ENCODE data around the gene GTF2H2.
"Not testable (repeated sequence)": the region's sequence is repeated elsewhere in the genome, so short reads cannot be mapped to it uniquely, and the experiment has no call there.

Gene GTF2H2

DNA sequence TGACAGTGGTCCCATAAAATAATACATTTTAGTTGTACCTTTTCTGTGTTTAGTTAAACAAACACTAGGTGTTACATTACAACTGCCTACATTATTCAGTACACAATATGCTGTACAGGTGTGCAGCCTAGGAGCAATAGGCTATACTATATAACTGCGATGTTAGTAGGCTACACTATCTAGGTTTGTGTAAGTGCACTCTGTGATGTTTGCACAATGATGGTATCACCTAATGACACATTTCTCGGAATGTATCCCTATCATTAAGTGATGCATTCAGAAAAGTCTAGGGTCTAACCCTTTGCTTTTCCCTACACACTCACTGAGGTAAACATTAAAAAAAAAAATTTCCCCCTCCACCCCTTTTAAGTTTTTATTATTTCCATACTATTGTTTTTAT lies 22.7 kb downstream of the GTF2H2 start:
- not testable (repeated sequence) for H3K4me3 Mint-ChIP-seq; H3K27ac Mint-ChIP-seq (ENCODE audit: low read depth); H3K4me1 Mint-ChIP-seq; ATAC-seq (replicated peaks; ENCODE audit: extremely low read depth, poor library complexity, severe bottlenecking); H3K9me3 Mint-ChIP-seq; H3K27me3 Mint-ChIP-seq; H3K36me3 Mint-ChIP-seq (ENCODE audit: insufficient read depth); DNase-seq (ENCODE audit: low spot score in 2 of 2)

DNA sequence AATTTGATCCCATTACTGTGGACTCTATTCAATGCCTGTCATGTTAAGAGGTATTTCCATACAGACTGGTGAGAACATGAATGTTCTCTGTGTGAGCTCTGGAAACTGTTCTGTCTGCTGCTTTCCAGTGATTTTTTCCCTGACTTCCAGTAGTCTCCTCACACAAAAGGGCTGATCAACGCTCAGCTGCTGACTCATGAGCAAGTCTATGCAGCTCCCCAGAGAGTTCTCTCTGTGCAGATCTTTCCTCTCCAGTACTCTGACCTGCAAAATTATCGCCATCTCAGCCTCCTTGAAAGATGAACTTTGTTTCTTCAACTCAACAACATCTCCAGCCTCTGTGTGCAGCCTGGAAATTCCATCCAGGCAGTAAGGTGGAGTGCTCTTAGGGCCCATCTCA lies 23.3 kb downstream of the GTF2H2 start:
- not testable (repeated sequence) for H3K36me3 Mint-ChIP-seq (ENCODE audit: insufficient read depth); ATAC-seq (replicated peaks; ENCODE audit: extremely low read depth, poor library complexity, severe bottlenecking); H3K4me3 Mint-ChIP-seq; H3K27ac Mint-ChIP-seq (ENCODE audit: low read depth); H3K9me3 Mint-ChIP-seq; DNase-seq (ENCODE audit: low spot score in 2 of 2); H3K27me3 Mint-ChIP-seq; H3K4me1 Mint-ChIP-seq

DNA sequence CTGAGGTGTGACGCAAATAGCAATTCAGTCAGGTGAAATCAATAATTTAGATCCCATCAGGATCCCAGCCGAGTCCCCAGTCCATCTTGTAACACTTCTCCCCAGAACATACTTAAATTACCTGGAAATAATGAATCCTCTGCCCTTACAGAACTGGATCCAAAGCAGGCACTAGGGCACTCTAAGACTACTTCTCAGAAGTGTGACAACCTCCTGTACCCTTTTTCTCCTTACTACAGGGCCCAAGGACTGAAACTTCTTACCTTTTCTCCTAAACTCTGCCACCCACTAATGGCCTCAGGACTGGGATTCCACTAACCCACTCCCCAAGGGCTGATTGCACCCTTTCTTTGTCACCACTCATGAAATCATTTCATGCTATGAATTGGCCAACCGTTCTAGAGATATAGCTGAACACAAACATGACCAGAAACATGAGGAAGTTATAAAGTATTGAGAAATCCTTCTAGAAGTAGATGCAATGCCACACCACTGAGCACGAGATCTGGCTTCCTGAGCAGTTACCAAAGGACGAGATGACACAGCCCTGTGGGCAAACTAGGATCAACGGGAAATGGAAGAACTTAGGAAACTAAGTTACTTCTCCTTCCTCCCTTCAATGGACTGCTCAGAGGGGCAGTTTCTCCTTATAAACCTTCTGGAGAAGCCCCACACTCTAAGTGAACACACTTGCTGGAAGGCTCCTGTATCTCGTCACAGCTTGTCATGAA lies 36.3 kb downstream of the GTF2H2 start:
- not testable (repeated sequence) for H3K4me1 Mint-ChIP-seq; H3K27ac Mint-ChIP-seq (ENCODE audit: low read depth); H3K4me3 Mint-ChIP-seq; H3K9me3 Mint-ChIP-seq; H3K36me3 Mint-ChIP-seq (ENCODE audit: insufficient read depth); H3K27me3 Mint-ChIP-seq; DNase-seq (ENCODE audit: low spot score in 2 of 2)
- peak; percentile 43 for ATAC-seq (replicated peaks; ENCODE audit: extremely low read depth, poor library complexity, severe bottlenecking)

DNA sequence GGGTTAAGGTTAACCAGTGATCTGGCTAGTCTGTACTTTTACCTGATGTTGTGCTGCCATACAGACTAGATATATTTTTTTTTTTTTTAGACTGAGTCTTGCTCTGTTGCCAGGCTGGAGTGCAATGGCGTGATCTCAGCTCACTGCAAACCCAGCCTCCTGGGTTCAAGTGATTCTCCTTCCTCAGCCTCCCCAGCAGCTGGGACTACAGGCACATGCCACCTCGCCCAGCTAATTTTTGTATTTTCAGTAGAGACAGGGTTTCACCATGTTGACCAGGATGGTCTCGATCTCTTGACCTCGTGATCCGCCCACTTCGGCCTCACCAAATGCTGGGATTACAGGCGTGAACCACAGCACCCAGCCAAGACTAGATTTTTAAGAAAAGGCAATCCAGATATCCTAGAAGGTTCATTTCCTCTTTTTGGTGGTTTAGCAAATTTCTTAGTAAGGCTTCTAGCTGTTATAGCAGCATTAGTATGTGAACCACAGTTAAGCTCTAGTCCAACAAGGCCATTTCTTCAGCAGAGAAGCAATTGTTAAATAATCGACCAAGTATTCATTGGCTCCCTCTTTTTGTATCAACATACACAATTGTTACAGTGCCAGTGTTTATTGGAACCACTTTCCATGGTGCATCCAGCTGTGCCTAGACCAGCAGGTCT lies 42.1 kb downstream of the GTF2H2 start, which contains the start of gene NAIP:
Gene NAIP, minus strand, starts transcription at position 51 of the 665 bp plus-strand sequence. CDS start 12,424 bp downstream, outside the sequence.
- not testable (repeated sequence) for H3K27me3 Mint-ChIP-seq; H3K9me3 Mint-ChIP-seq; DNase-seq (ENCODE audit: low spot score in 2 of 2); H3K4me3 Mint-ChIP-seq; H3K36me3 Mint-ChIP-seq (ENCODE audit: insufficient read depth); H3K4me1 Mint-ChIP-seq; ATAC-seq (replicated peaks; ENCODE audit: extremely low read depth, poor library complexity, severe bottlenecking); H3K27ac Mint-ChIP-seq (ENCODE audit: low read depth)

DNA sequence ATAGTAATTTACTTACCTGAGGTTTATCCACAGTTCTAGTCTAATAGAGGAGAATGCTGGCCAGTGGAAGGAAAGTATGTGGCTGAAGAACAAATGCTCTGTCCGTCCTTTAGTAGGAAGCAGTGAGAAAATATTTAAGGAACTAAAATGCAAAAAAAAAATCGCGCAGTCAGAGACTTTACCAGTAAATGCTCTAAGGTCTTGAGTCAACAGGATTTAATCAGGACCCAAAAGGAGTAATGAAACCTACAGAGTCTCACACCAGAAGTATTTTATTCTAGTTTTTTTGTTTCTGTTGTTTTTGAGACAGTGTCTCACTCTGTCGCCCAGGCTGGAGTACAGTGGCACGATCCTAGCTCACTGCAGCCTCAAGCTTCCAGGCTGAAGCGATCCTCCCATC lies 46.8 kb downstream of the GTF2H2 start:
- ATAC-seq (replicated peaks; ENCODE audit: extremely low read depth, poor library complexity, severe bottlenecking); H3K36me3 Mint-ChIP-seq (ENCODE audit: insufficient read depth); H3K27ac Mint-ChIP-seq (ENCODE audit: low read depth); H3K27me3 Mint-ChIP-seq; DNase-seq (ENCODE audit: low spot score in 2 of 2); H3K9me3 Mint-ChIP-seq; H3K4me1 Mint-ChIP-seq; H3K4me3 Mint-ChIP-seq: not testable (repeated sequence)

DNA sequence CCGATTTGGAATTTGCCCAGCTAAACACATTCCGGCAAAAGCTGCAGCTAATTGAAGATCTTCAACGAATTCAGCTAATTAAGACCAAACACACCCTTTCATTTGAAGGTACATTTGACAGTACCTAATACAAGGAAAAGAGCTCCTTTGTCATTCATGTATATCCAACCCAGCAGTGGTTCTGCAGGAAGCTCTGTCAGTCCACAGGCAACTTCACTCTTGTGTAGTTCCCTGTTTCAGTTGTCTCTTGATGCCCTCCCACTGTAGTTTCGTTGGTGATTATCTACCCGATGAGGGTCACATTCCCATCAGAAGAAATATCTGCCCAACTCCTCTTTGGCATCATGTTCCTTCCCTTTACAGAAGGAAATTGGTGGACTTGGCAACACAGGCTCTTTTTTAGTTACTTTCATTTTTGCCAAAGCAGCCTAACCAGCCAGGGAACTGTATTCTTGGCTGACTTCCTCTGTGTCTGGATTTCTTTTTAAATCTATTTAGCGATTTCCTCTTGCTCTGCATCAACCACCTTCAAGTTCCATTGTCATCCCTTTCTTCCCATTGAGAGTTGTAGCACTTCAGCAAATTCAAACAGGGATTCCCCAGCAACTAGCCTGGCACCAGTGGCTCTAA lies 49.0 kb downstream of the GTF2H2 start:
- not testable (repeated sequence) for DNase-seq (ENCODE audit: low spot score in 2 of 2); H3K27me3 Mint-ChIP-seq; ATAC-seq (replicated peaks; ENCODE audit: extremely low read depth, poor library complexity, severe bottlenecking); H3K4me1 Mint-ChIP-seq; H3K27ac Mint-ChIP-seq (ENCODE audit: low read depth); H3K36me3 Mint-ChIP-seq (ENCODE audit: insufficient read depth); H3K4me3 Mint-ChIP-seq; H3K9me3 Mint-ChIP-seq

DNA sequence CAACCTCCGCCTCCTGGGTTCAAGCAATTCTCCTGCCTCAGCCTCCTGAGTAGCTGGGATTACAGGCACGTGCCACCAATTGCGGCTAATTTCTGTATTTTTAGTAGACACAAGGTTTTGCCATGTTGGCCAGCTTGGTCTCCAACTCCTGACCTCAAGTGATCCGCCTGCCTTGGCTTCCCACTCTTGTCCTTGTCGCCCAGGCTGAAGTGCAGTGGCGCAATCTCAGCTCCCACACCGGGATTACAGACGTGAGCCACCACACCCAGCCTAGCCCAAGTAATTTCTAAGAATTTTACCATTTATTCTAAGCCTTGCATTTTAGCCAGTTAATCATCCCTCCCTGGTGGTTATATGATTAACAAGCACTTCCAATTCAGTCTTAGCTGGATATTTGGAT lies 53.3 kb downstream of the GTF2H2 start:
- no peak for ATAC-seq (replicated peaks; ENCODE audit: extremely low read depth, poor library complexity, severe bottlenecking)
- H3K4me3 Mint-ChIP-seq, result no peak overlapping the region
- H3K27ac Mint-ChIP-seq (ENCODE audit: low read depth), result no peak overlapping the region
- no peaks in the 10 kb centered on the region for H3K27me3 Mint-ChIP-seq
- H3K9me3 Mint-ChIP-seq, result no peaks in the 10 kb centered on the region
- H3K4me1 Mint-ChIP-seq, result no peaks in the 10 kb centered on the region
- H3K36me3 Mint-ChIP-seq (ENCODE audit: insufficient read depth), result no peaks in the 10 kb centered on the region
- no peak for DNase-seq (ENCODE audit: low spot score in 2 of 2)

DNA sequence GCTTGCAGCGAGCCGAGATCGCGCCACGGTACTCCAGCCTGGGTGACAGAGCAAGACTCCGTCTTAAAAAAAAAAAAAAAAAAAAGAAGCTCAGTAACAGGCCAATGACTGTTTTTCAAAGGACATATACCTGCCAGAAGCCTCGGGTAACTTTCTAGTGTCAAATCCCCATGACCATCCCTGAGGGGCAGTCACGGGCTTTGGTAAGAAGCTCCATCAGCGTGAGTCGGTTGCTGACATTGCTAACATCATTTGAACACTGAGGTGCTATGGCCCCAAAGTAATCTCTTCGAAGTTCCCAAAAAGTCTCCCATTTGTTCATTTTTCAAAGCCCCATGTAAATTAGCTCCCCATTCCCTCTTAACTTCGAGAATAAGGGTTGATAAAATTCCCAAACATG lies 53.9 kb downstream of the GTF2H2 start:
- H3K36me3 Mint-ChIP-seq (ENCODE audit: insufficient read depth), result no peaks in the 10 kb centered on the region
- H3K9me3 Mint-ChIP-seq, result no peaks in the 10 kb centered on the region
- no peak for ATAC-seq (replicated peaks; ENCODE audit: extremely low read depth, poor library complexity, severe bottlenecking)
- no peak overlapping the region for H3K4me3 Mint-ChIP-seq
- H3K4me1 Mint-ChIP-seq, result no peaks in the 10 kb centered on the region
- no peaks in the 10 kb centered on the region for H3K27me3 Mint-ChIP-seq
- DNase-seq (ENCODE audit: low spot score in 2 of 2), result no peak
- H3K27ac Mint-ChIP-seq (ENCODE audit: low read depth), result no peak overlapping the region

DNA sequence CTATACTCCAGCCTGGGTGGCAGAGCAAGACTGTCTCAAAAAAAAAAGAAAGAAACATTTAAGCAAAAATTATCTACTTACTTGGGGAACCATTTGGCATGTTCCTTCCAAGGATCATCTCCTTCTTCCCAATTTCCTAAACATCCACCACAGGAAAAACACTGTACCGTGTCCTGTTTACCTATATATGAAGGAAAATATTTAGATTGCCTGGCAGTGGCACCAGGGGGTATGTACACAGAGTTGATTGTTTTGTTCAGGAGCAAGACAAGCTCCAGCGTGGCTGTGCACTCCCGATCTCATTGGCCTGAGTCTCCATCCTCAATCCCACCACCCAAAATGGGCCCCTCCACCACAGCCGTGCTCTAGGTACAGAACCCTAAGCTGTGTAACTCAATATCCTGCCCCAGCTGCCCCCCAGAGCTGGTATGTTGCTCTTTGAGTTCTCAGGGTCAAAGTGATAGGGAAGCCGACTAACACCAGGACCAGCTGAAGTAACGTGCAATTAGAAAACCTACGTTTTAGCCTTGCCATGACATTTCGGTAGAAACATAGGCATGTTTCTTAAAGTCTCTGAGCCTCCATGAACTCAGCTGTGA lies 56.2 kb downstream of the GTF2H2 start:
- DNase-seq (ENCODE audit: low spot score in 2 of 2) (no peak), ATAC-seq (replicated peaks; ENCODE audit: extremely low read depth, poor library complexity, severe bottlenecking) (no peak)
- Mint-ChIP-seq H3K9me3 (no peaks in the 10 kb centered on the region), H3K27me3 (no peaks in the 10 kb centered on the region), H3K4me1 (no peaks in the 10 kb centered on the region), H3K27ac (ENCODE audit: low read depth) (no peak overlapping the region), H3K36me3 (ENCODE audit: insufficient read depth) (no peaks in the 10 kb centered on the region), H3K4me3 (no peak overlapping the region)

DNA sequence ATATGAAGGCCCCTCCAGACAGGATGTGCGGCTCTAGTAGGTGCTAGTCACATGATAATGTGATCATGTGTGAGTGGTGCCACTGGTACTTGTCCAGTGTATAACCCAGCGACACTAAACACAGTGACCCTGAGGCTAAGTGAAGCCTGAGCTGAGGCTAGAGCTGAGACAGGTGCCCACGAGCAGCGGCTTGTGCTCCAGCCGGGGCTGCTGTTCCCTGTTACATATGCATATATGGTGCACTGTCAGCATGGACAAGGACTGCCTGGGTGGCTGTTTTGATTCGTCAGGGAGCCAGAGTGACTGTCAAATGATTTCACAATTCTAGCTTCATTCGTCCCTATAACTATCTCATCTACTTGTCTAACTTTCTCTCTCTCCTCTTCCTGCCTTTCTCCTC lies 60.5 kb downstream of the GTF2H2 start:
- H3K27ac Mint-ChIP-seq (ENCODE audit: low read depth); H3K4me3 Mint-ChIP-seq: not testable (repeated sequence)

More for the DNA sequence above, 60.5 kb downstream of the GTF2H2 start:
- H3K9me3 Mint-ChIP-seq; H3K36me3 Mint-ChIP-seq (ENCODE audit: insufficient read depth); H3K4me1 Mint-ChIP-seq; ATAC-seq (replicated peaks; ENCODE audit: extremely low read depth, poor library complexity, severe bottlenecking); DNase-seq (ENCODE audit: low spot score in 2 of 2); H3K27me3 Mint-ChIP-seq: not testable (repeated sequence)
